GM12878 (cell line): Measurements from ENCODE around the gene CRYGN. TPM values are rescaled to one million over a fixed set of nuclear protein-coding genes. Genes with fewer than 3 reads are reported as not detected.

ENCODE experiments used
- ATAC-seq: fragments of 200-7000 bp; cut with Tn5 transposase; 3 replicates; pipeline ENCODE4 v1.9.1; 2020; ENCODE audit warnings: mild to moderate bottlenecking, moderate library complexity
- BruUV-seq: library from RNA; stranded (reverse); fragments of 400-500 nt; replicated peaks from 2 replicates; lab custom pipeline; 2021; lab: Mats Ljungman, UMichigan
- CTCF ChIA-PET: fragments of 300-600 bp; sonication (Branson Sonifier 250); formaldehyde crosslinking; extraction: SDS; loops from one replicate; lab custom pipeline; 2021; ENCODE audit warnings: inconsistent platforms; lab: Yijun Ruan, JAX
- POLR2A ChIA-PET: fragments of 350-600 bp; formaldehyde crosslinking; extraction: SDS; loops from one replicate; lab custom pipeline; 2021; ENCODE audit warnings: inconsistent platforms; lab: Charles Lee
- RAD21 ChIA-PET: fragments of 300-600 bp; sonication (Branson Sonifier 250); formaldehyde crosslinking; loops from one replicate; lab custom pipeline; 2023; ENCODE audit warnings: antibody characterized with exemption; ENCODE audit not compliant: unreplicated experiment; lab: Charles Lee
- SMC1A ChIA-PET: fragments of 300-600 bp; sonication (Branson Sonifier 250); formaldehyde crosslinking; loops from one replicate; lab custom pipeline; 2023; ENCODE audit not compliant: unreplicated experiment, uncharacterized antibody; lab: Charles Lee
- DNase-seq: peaks from one replicate; pipeline ENCODE4 v3.0.0-alpha.2; 2011; ENCODE audit warnings: low read depth, low spot score
- FAIRE-seq: peaks from 3 replicates; lab custom pipeline; 2011; peaks lifted over from hg19 to GRCh38; lab: Jason Lieb, UNC
- H2AFZ ChIP-seq: 2 replicates; pipeline ENCODE4 v1.6.0; 2011; ENCODE audit warnings: low read depth, low read length, control low read depth; ENCODE audit not compliant: control insufficient read depth
- H3K27ac ChIP-seq: 2 replicates; pipeline ENCODE4 v1.5.1; 2011; ENCODE audit warnings: control low read depth; ENCODE audit not compliant: control insufficient read depth, insufficient read depth
- H3K27me3 ChIP-seq, 2 experiments: replicated peaks in 1 of 2; 2 replicates each; pipeline versions ENCODE4 v1.6.0 to v1.6.1; 2011; ENCODE audit warnings: low read length in 1 of 2; ENCODE audit not compliant: control insufficient read depth in 2 of 2, insufficient read depth in 2 of 2
- H3K36me3 ChIP-seq, 2 experiments: 2 replicates each; pipeline ENCODE4 v1.5.1; 2011; ENCODE audit warnings: low read length in 1 of 2; ENCODE audit not compliant: control insufficient read depth in 2 of 2, insufficient read depth in 2 of 2
- H3K4me1 ChIP-seq: 2 replicates; pipeline ENCODE4 v1.6.1; 2011; ENCODE audit warnings: mild to moderate bottlenecking, low read length, moderate library complexity, mixed read lengths; ENCODE audit not compliant: control insufficient read depth, insufficient read depth
- H3K4me2 ChIP-seq: 2 replicates; pipeline ENCODE4 v1.6.0; 2011; ENCODE audit warnings: control low read depth; ENCODE audit not compliant: control insufficient read depth, insufficient read depth
- H3K4me3 ChIP-seq: fragments of 200-600 bp; sonication (generic); 2 replicates; pipeline ENCODE4 v1.5.1; 2016
- H3K79me2 ChIP-seq: 2 replicates; pipeline ENCODE4 v1.6.0; 2011; ENCODE audit warnings: low read length; ENCODE audit not compliant: control insufficient read depth, insufficient read depth
- H3K9ac ChIP-seq: 2 replicates; pipeline ENCODE4 v1.8.0; 2011; ENCODE audit warnings: low read length, control low read depth, mixed read lengths; ENCODE audit not compliant: control insufficient read depth, insufficient read depth
- H3K9me3 ChIP-seq: replicated peaks from 3 replicates; pipeline ENCODE4 v1.5.1; 2011; ENCODE audit warnings: mild to moderate bottlenecking, low read length; ENCODE audit not compliant: control insufficient read depth, insufficient read depth
- H4K20me1 ChIP-seq: 2 replicates; pipeline ENCODE4 v1.6.0; 2011; ENCODE audit not compliant: control insufficient read depth, insufficient read depth
- ATF2 ChIP-seq: IDR thresholded peaks from 2 replicates; pipeline ENCODE4 v1.6.1; 2012; ENCODE audit warnings: low read length, inconsistent platforms
- BACH1 ChIP-seq: fragments of 450-650 bp; IDR thresholded peaks from 2 replicates; pipeline ENCODE4 v1.6.1; 2017; ENCODE audit warnings: mild to moderate bottlenecking, borderline replicate concordance
- NRF1 ChIP-seq: conservative IDR thresholded peaks from 2 replicates; pipeline ENCODE4 v1.6.1; 2011; ENCODE audit warnings: mild to moderate bottlenecking, low read depth, low read length, improper control_type of control experiment
- RCOR1 ChIP-seq: conservative IDR thresholded peaks from 2 replicates; pipeline ENCODE4 v1.6.1; 2012; ENCODE audit warnings: low read depth, low read length, improper control_type of control experiment
- REST ChIP-seq: IDR thresholded peaks from 2 replicates; pipeline ENCODE4 v1.6.1; 2012; ENCODE audit warnings: mild to moderate bottlenecking, low read depth, low read length
- SIX5 ChIP-seq: IDR thresholded peaks from 2 replicates; pipeline ENCODE4 v1.6.1; 2011; ENCODE audit warnings: mild to moderate bottlenecking, low read depth, low read length, moderate library complexity; ENCODE audit not compliant: severe bottlenecking
- SP1 ChIP-seq: IDR thresholded peaks from one replicate; pipeline ENCODE4 v1.6.1; 2011; ENCODE audit warnings: low read depth, low read length
- ZBTB11 ChIP-seq: fragments of 450-650 bp; formaldehyde crosslinking; IDR thresholded peaks from 2 replicates; pipeline ENCODE4 v1.5.0; 2022; ENCODE audit warnings: mild to moderate bottlenecking, missing genetic modification characterization
- ZNF24 ChIP-seq: fragments of 450-650 bp; IDR thresholded peaks from 2 replicates; pipeline ENCODE4 v1.6.1; 2017; ENCODE audit warnings: antibody characterized with exemption, mild to moderate bottlenecking
- WGBS: methylation state at CpG from one replicate; pipeline ENCODE4 v1.1.6; 2016; ENCODE audit warnings: low lambda C conversion rate; ENCODE audit not compliant: insufficient replicate concordance, insufficient coverage; ENCODE audit errors: missing lambda C conversion rate; 5-methylcytosine and 5-hydroxymethylcytosine counted together
- in situ Hi-C: fragments of 300-500 bp; cut with MboI; formaldehyde crosslinking; loops from 9 replicates; pipeline ENCODE4 v1.14.3; 2018; ENCODE audit warnings: mixed read lengths
- intact Hi-C: fragments of 100-400 bp; cut with micrococcal nuclease; formaldehyde crosslinking; loops from one replicate; pipeline ENCODE4 v1.14.2; 2022; ENCODE audit not compliant: unreplicated experiment
- polyA plus RNA-seq, 11 experiments: library from polyadenylated mRNA; depleted of rRNA in 4 of 11; unstranded in 6 of 11; stranded (reverse) in 5 of 11; fragments of >200 nt; fragmentation: Nextera tagmentation in 4 of 11; fragmentation: Illumina TruSeq in 1 of 11; extraction: Ambion mirVana in 4 of 11; extraction: Trizol in 1 of 11; gene quantifications; 1 replicate in 1 of 11; 2 replicates in 10 of 11; pipeline versions ENCODE4 v1.2.1 to v1.2.3, GENCODE V29; 2011 to 2016; ENCODE audit warnings: inconsistent platforms in 2 of 11, missing spikeins in 2 of 11, low read depth in 1 of 11
- total RNA-seq, 4 experiments: library from RNA; depleted of rRNA in 3 of 4; stranded (reverse); fragments of >200 nt in 3 of 4; fragmentation: Illumina TruSeq in 1 of 4; extraction: Trizol in 1 of 4; gene quantifications; 2 replicates each; pipeline versions ENCODE4 v1.2.1 to v1.2.3, GENCODE V29; 2013 to 2021

CRYGN gene
- total and polyA plus RNA-seq, 10 of the 15 experiments (the other 5 are each of a cell fraction or from before 2014, with no cell fraction given) = not detected

- TF ChIP-seq REST = no peak
- TF ChIP-seq RCOR1 = no peak
- TF ChIP-seq SP1 = no peak
- TF ChIP-seq ATF2 = no peak
- TF ChIP-seq BACH1 = no peak
- TF ChIP-seq ZNF24 = no peak
- TF ChIP-seq SIX5 = no peak
- no peak for TF ChIP-seq NRF1
Observed at GRCh38 chr7:151420144-151420543, 19.8 kb downstream of the CRYGN start (continued).

GRCh38 chr7:151416941-151417315 lies 23.0 kb downstream of the CRYGN start:
- ChIA-PET RAD21 (no interaction called here), CTCF (no interaction called here), SMC1A (no interaction called here), POLR2A (no interaction called here)
- Histone ChIP-seq H3K4me1 (no peaks in the 10 kb centered on the region), H3K9ac (no peak overlapping the region), H3K36me3 (no peaks in the 10 kb centered on the region), H3K4me3 (no peak overlapping the region), H3K27me3 (peaks cover 0 to under 1% of the 10 kb centered on the region in 2 experiments; a peak in 3 of 4 replicates), H3K9me3 (peaks cover 6% of the 10 kb centered on the region; the same call in 2 of the 3 replicates), H2AFZ (no peak overlapping the region), H3K4me2 (no peak overlapping the region), H4K20me1 (no peaks in the 10 kb centered on the region), H3K79me2 (no peaks in the 10 kb centered on the region), H3K27ac (no peak overlapping the region)
- TF ChIP-seq ZBTB11 (CRISPR knock-in tag) = no peak
- BruUV-seq = no TSS peak
- WGBS = 63% methylated on average over 11 of the region's 11 CpGs
- DNase-seq (no peak), ATAC-seq (no peak), FAIRE-seq (no peak)
- intact Hi-C loops = no loop called here
- in situ Hi-C loops = no loop called here
